ENCODE results near the gene XPNPEP1.

DNA sequence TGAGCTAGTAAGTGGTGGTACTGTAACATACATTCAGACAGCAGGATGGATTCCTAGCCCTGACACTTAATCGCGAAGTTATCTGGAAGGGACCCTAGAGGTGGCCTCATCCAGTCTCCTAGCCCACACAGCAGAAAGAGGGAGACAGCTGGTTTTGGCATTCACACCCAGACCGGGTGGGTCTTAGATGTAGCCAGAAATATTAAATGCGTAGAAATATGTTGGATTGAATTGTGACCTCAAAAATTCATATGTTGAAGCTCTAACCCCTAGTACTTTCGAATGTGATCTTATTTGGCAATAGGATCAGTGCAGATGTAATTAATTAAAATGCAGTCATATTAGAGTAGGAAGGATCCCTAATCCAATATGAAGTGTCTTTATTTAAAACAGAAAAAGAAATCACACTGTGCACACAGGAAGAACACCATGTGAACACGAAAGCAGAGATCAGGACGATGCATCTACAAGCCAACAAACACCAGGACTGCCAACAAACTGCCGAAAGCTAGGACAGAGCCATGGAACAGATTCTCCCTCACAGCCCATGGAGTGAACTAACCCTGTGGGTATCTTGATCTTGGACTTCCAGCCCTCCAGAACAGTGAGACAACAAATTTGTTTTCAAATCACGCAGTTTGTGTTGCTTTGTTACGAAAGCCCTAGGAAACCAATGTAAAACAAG lies 2.9 kb upstream of the XPNPEP1 start:
- TF ChIP-seq, protein P1, sequence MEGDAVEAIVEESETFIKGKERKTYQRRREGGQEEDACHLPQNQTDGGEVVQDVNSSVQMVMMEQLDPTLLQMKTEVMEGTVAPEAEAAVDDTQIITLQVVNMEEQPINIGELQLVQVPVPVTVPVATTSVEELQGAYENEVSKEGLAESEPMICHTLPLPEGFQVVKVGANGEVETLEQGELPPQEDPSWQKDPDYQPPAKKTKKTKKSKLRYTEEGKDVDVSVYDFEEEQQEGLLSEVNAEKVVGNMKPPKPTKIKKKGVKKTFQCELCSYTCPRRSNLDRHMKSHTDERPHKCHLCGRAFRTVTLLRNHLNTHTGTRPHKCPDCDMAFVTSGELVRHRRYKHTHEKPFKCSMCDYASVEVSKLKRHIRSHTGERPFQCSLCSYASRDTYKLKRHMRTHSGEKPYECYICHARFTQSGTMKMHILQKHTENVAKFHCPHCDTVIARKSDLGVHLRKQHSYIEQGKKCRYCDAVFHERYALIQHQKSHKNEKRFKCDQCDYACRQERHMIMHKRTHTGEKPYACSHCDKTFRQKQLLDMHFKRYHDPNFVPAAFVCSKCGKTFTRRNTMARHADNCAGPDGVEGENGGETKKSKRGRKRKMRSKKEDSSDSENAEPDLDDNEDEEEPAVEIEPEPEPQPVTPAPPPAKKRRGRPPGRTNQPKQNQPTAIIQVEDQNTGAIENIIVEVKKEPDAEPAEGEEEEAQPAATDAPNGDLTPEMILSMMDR (IDR thresholded peaks at IDR 0.05): no peak
- TF ChIP-seq POLR2A (IDR thresholded peaks at IDR 0.05): no peak

All from lower leg skin (tissue), 3 donors.